ENCODE results near the gene INPP5A. TPM values are rescaled to one million over a fixed set of nuclear protein-coding genes. Genes with fewer than 3 reads are reported as not detected.
"Not testable (repeated sequence)": the region's sequence is repeated elsewhere in the genome, so short reads cannot be mapped to it uniquely, and the experiment has no call there.

Gene INPP5A
- total and polyA plus RNA-seq, 9 of the 15 experiments (the other 6 are each of a cell fraction or from before 2014, with no cell fraction given), result 0.66 to 11.6 (median 7.7) TPM

GRCh38 chr10:132790934-132791829 lies 253.6 kb downstream of the INPP5A start:
- Histone ChIP-seq H3K27me3 (ENCODE audit: control insufficient read depth in 2 of 2, insufficient read depth in 2 of 2, low read length in 2 of 2) (peaks cover 0 to 4% of the 10 kb centered on the region in 2 experiments; a peak in 2 of 5 replicates), H3K4me3 (no peak overlapping the region), H3K27ac (ENCODE audit: extremely low read depth, low read depth, low read length) (no peak overlapping the region), H2AFZ (ENCODE audit: low read depth, low read length) (no peak overlapping the region), H3K4me2 (ENCODE audit: insufficient read depth, low read length) (no peak overlapping the region), H3K9me1 (ENCODE audit: control insufficient read depth, insufficient read depth, low read length) (no peaks in the 10 kb centered on the region), H3K4me1 (replicated peaks in 1 of 2; ENCODE audit: control insufficient read depth in 2 of 2, insufficient read depth in 2 of 2, low read length in 2 of 2) (peaks cover 0 to 11% of the 10 kb centered on the region in 2 experiments; a peak in 1 of 5 replicates), H3K9me3 (replicated peaks; ENCODE audit: control insufficient read depth, insufficient read depth, low read depth, low read length) (no peaks in the 10 kb centered on the region), H3K9ac (ENCODE audit: insufficient read depth in 1 of 2, low read depth in 2 of 2, low read length in 2 of 2) (no peak overlapping the region), H3K36me3 (ENCODE audit: control insufficient read depth, insufficient read depth, low read length) (no peaks in the 10 kb centered on the region), H4K20me1 (replicated peaks; ENCODE audit: control insufficient read depth, insufficient read depth, low read length) (no peaks in the 10 kb centered on the region), H3K79me2 (ENCODE audit: control insufficient read depth, insufficient read depth, low read length) (no peaks in the 10 kb centered on the region)
- in situ Hi-C loops (cut with MboI) (no loop called here), intact Hi-C loops (cut with micrococcal nuclease) (loop anchor here (10.0 kb wide), 1 partner anchor 136 kb away; no protein-coding TSS in a partner anchor)
- CTCF ChIA-PET (ENCODE audit: low intra/inter-chr PET ratio), result no interaction called here
- 18% methylated on average over 6 of the region's 31 CpGs for WGBS (ENCODE audit: insufficient coverage, low coverage, missing lambda C conversion rate)
- no peak for DNase-seq (ENCODE audit: extremely low read depth in 1 of 4, low spot score in 3 of 4)
- FAIRE-seq, result no peak
- no peak for ATAC-seq
- no TSS peak for BruUV-seq (replicated peaks)
- TF ChIP-seq CXXC5 (CRISPR knock-in tag; IDR thresholded peaks at IDR 0.05) (no peak), ZSCAN29 (IDR thresholded peaks at IDR 0.05) (peak; percentile 6; the same call in 1 of the 2 replicates)
- POLR2A ChIA-PET, result interaction anchor here (0.6 kb wide), 2 partner anchors 10 to 63 kb away, joined by 3 read pairs; no protein-coding TSS in a partner anchor

GRCh38 chr10:132792099-132792498 lies 254.5 kb downstream of the INPP5A start:
- H3K79me2 ChIP-seq (ENCODE audit: control insufficient read depth, insufficient read depth, low read length); H3K4me3 ChIP-seq; ATAC-seq; H3K27ac ChIP-seq (ENCODE audit: extremely low read depth, low read depth, low read length); POLR2A ChIA-PET; H3K9me1 ChIP-seq (ENCODE audit: control insufficient read depth, insufficient read depth, low read length); H3K36me3 ChIP-seq (ENCODE audit: control insufficient read depth, insufficient read depth, low read length); FAIRE-seq; H4K20me1 ChIP-seq (replicated peaks; ENCODE audit: control insufficient read depth, insufficient read depth, low read length); DNase-seq (ENCODE audit: extremely low read depth in 1 of 4, low spot score in 3 of 4); H3K9ac ChIP-seq (ENCODE audit: insufficient read depth in 1 of 2, low read depth in 2 of 2, low read length in 2 of 2); in situ Hi-C loops (cut with MboI); BruUV-seq (replicated peaks); H2AFZ ChIP-seq (ENCODE audit: low read depth, low read length); H3K9me3 ChIP-seq (replicated peaks; ENCODE audit: control insufficient read depth, insufficient read depth, low read depth, low read length); H3K4me2 ChIP-seq (ENCODE audit: insufficient read depth, low read length): not testable (repeated sequence)
- intact Hi-C loops (cut with micrococcal nuclease), result loop anchor here (10.0 kb wide), 1 partner anchor 137 kb away; no protein-coding TSS in a partner anchor
- WGBS (ENCODE audit: insufficient coverage, low coverage, missing lambda C conversion rate), result 31% methylated on average over 9 of the region's 33 CpGs
- Histone ChIP-seq H3K27me3 (ENCODE audit: control insufficient read depth in 2 of 2, insufficient read depth in 2 of 2, low read length in 2 of 2) (peaks cover 0 to 14% of the 10 kb centered on the region in 2 experiments; a peak in 2 of 5 replicates), H3K4me1 (replicated peaks in 1 of 2; ENCODE audit: control insufficient read depth in 2 of 2, insufficient read depth in 2 of 2, low read length in 2 of 2) (peaks cover 0 to 11% of the 10 kb centered on the region in 2 experiments; a peak in 1 of 5 replicates)
- CTCF ChIA-PET (ENCODE audit: low intra/inter-chr PET ratio), result interaction anchor here (0.6 kb wide), 1 partner anchor 138 kb away, joined by 3 read pairs; no protein-coding TSS in a partner anchor
- TF ChIP-seq ZSCAN29 (IDR thresholded peaks at IDR 0.05), result peak; percentile 86

All from K562 (cell line).